HepG2 (cell line): ENCODE results near the gene SFTA2.

ENCODE experiments used
- EZH2 ChIP-seq: conservative IDR thresholded peaks from 2 replicates; pipeline ENCODE4 v1.6.1; 2012; ENCODE audit warnings: mild to moderate bottlenecking, low read depth, low read length, moderate library complexity
- KLF6 ChIP-seq: IDR thresholded peaks from 2 replicates; pipeline ENCODE4 v1.8.0; 2016; ENCODE audit warnings: missing biosample characterization, missing genetic modification reagents
- NFYC ChIP-seq: IDR thresholded peaks from 2 replicates; pipeline ENCODE4 v1.6.1; 2016; ENCODE audit warnings: missing genetic modification reagents, missing compliant biosample characterization
- REL ChIP-seq: sonication (generic); formaldehyde crosslinking; conservative IDR thresholded peaks from 2 replicates; pipeline ENCODE4 v1.8.0; 2022; ENCODE audit warnings: mild to moderate bottlenecking, missing genetic modification reagents, moderate library complexity
- ZNF207 ChIP-seq: fragments of 450-650 bp; IDR thresholded peaks from 2 replicates; pipeline ENCODE4 v1.6.1; 2016; ENCODE audit warnings: antibody characterized with exemption, borderline replicate concordance
- TF ChIP-seq, protein P1 (sequence below): IDR thresholded peaks from 2 replicates; pipeline ENCODE4 v1.6.1; 2012; ENCODE audit warnings: inconsistent platforms

DNA sequence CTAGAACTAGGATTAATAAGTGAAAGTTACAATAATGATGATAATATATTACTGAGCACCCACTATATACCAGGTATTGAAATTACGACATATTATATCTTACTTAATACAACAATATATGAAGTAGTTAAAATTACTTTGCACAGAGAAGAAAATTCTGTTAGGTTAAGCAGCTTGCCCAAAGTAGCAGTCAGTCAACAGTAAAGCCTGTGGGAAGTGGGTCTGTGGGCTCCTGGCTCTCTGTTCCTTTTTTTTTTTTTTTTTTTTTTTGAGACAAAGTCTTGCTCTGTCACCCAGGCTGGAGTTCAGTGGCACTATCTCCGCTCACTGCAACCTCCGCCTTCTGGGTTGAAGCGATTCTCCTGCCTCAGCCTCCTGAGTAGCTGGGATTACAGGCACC, 28.7 kb downstream of the SFTA2 start:
- TF ChIP-seq KLF6 (CRISPR knock-in tag): no peak
- TF ChIP-seq, protein P1, sequence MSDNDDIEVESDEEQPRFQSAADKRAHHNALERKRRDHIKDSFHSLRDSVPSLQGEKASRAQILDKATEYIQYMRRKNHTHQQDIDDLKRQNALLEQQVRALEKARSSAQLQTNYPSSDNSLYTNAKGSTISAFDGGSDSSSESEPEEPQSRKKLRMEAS: no peak
- no peak for TF ChIP-seq EZH2
- no peak for TF ChIP-seq NFYC
- no peak for TF ChIP-seq REL (CRISPR knock-in tag)
- no peak for TF ChIP-seq ZNF207
